Peyer's patch (tissue), 4 donors: ENCODE measurements around the gene COMMD7. TPM values are rescaled to one million over a fixed set of nuclear protein-coding genes. Genes with fewer than 3 reads are reported as not detected.
"Not testable (repeated sequence)": the region's sequence is repeated elsewhere in the genome, so short reads cannot be mapped to it uniquely, and the experiment has no call there.

Source experiments
- DNase-seq, 3 donors: peaks; one replicate each; pipeline ENCODE4 v3.0.0-alpha.2; 2017 to 2019
- H3K27ac ChIP-seq, 4 donors: fragments of 200-600 bp; sonication (generic); one replicate each; pipeline ENCODE4 v1.5.1; 2016 to 2019
- H3K27me3 ChIP-seq, 2 donors: fragments of 200-600 bp; sonication (generic); one replicate each; pipeline ENCODE4 v1.5.1; 2019
- H3K36me3 ChIP-seq, 3 donors: fragments of 200-600 bp; sonication (generic); one replicate each; pipeline ENCODE4 v1.5.1; 2016 to 2019
- H3K4me1 ChIP-seq, 4 donors: fragments of 200-600 bp; sonication (generic); one replicate each; pipeline ENCODE4 v1.5.1; 2016 to 2019
- H3K4me3 ChIP-seq, 4 donors: fragments of 200-600 bp; sonication (generic); 1 replicate in 3 of 4; 2 replicates in 1 of 4; pipeline ENCODE4 v1.5.1; 2016 to 2019; ENCODE audit warnings: mild to moderate bottlenecking in 1 of 4
- H3K9me3 ChIP-seq, 4 donors: fragments of 200-600 bp; sonication (generic); one replicate each; pipeline ENCODE4 v1.5.1; 2016 to 2019; ENCODE audit warnings: mild to moderate bottlenecking in 1 of 4
- CTCF ChIP-seq, 6 experiments: fragments of 450-650 bp in 4 of 6; fragments of 200-600 bp in 2 of 6; sonication (generic) in 1 of 6; IDR thresholded peaks; one replicate each; pipeline ENCODE4 v1.5.1; 2017 to 2019; ENCODE audit warnings: antibody characterized with exemption in 6 of 6, mild to moderate bottlenecking in 3 of 6, moderate library complexity in 1 of 6
- POLR2A ChIP-seq, 2 donors: fragments of 450-650 bp; IDR thresholded peaks; one replicate each; pipeline ENCODE4 v1.5.1; 2017; ENCODE audit warnings: antibody characterized with exemption in 2 of 2, mild to moderate bottlenecking in 2 of 2, moderate library complexity in 2 of 2
- total RNA-seq, 4 donors: library from RNA; depleted of rRNA; stranded (reverse); fragments of >200 nt; gene quantifications; one replicate each; pipeline ENCODE4 v1.1.0, GENCODE V29; 2016

The COMMD7 gene
- total RNA-seq, 4 donors from 2014 or later = 7.9 to 16.3 (median 10.5) TPM

- Histone ChIP-seq H3K4me3 (no peak overlapping the region), H3K4me1 (no peaks in the 10 kb centered on the region), H3K27me3 (no peaks in the 10 kb centered on the region), H3K27ac (no peak overlapping the region), H3K9me3 (no peaks in the 10 kb centered on the region), H3K36me3 (peaks cover 0 to 44% (median 0%) of the 10 kb centered on the region in 3 donors)
- no peak for TF ChIP-seq POLR2A (IDR thresholded peaks at IDR 0.05)
- DNase-seq = no peak
Observed at GRCh38 chr20:32718749-32719348, 24.4 kb downstream of the COMMD7 start.

GRCh38 chr20:32711346-32711745 is 31.9 kb downstream of the COMMD7 start:
- Histone ChIP-seq H3K9me3 (no peaks in the 10 kb centered on the region), H3K4me1 (no peaks in the 10 kb centered on the region), H3K27ac (no peak overlapping the region), H3K36me3 (peaks cover 0 to 19% (median 0%) of the 10 kb centered on the region in 3 donors), H3K27me3 (no peaks in the 10 kb centered on the region), H3K4me3 (no peak overlapping the region)
- TF ChIP-seq POLR2A (IDR thresholded peaks at IDR 0.05) = no peak
- TF ChIP-seq CTCF (IDR thresholded peaks at IDR 0.05) = no peak
- no peak for DNase-seq

- Histone ChIP-seq H3K4me1 (no peaks in the 10 kb centered on the region), H3K27ac (no peak overlapping the region), H3K36me3 (peaks cover 0 to 31% (median 0%) of the 10 kb centered on the region in 3 donors), H3K9me3 (no peaks in the 10 kb centered on the region), H3K27me3 (no peaks in the 10 kb centered on the region), H3K4me3 (no peak overlapping the region)
- no peak for DNase-seq
- TF ChIP-seq CTCF (IDR thresholded peaks at IDR 0.05) = no peak
- no peak for TF ChIP-seq POLR2A (IDR thresholded peaks at IDR 0.05)
Observed at GRCh38 chr20:32709632-32710121, 33.6 kb downstream of the COMMD7 start.

GRCh38 chr20:32709029-32709631 is 34.1 kb downstream of the COMMD7 start:
- not testable (repeated sequence) for H3K4me1 ChIP-seq, DNase-seq, H3K9me3 ChIP-seq, H3K27me3 ChIP-seq, H3K27ac ChIP-seq, H3K4me3 ChIP-seq
- H3K36me3 ChIP-seq = peaks cover 0 to 31% (median 0%) of the 10 kb centered on the region in 3 donors

- H3K4me1 ChIP-seq = no peaks in the 10 kb centered on the region
Observed at GRCh38 chr20:32707691-32708581, 35.3 kb downstream of the COMMD7 start.

GRCh38 chr20:32706486-32706885 is 36.8 kb downstream of the COMMD7 start:
- Histone ChIP-seq H3K4me1 (no peaks in the 10 kb centered on the region), H3K27me3 (no peaks in the 10 kb centered on the region), H3K36me3 (peaks cover 0 to 44% (median 0%) of the 10 kb centered on the region in 3 donors), H3K4me3 (no peak overlapping the region), H3K9me3 (no peaks in the 10 kb centered on the region), H3K27ac (no peak overlapping the region)
- no peak for DNase-seq
- TF ChIP-seq POLR2A (IDR thresholded peaks at IDR 0.05) = no peak
- TF ChIP-seq CTCF (IDR thresholded peaks at IDR 0.05) = no peak

More at GRCh38 chr20:32707691-32708581, 35.3 kb downstream of the COMMD7 start:
- Histone ChIP-seq H3K36me3 (peaks cover 0 to 32% (median 0%) of the 10 kb centered on the region in 3 donors), H3K4me3 (no peak overlapping the region), H3K9me3 (no peaks in the 10 kb centered on the region), H3K27ac (no peak overlapping the region), H3K27me3 (no peaks in the 10 kb centered on the region)
- no peak for DNase-seq
- TF ChIP-seq POLR2A (IDR thresholded peaks at IDR 0.05) = no peak
- no peak for TF ChIP-seq CTCF (IDR thresholded peaks at IDR 0.05)
